ENCODE data around the gene DCAF8L2. TPM values are rescaled to one million over a fixed set of nuclear protein-coding genes. Genes with fewer than 3 reads are reported as not detected.
"Not testable (repeated sequence)": the region's sequence is repeated elsewhere in the genome, so short reads cannot be mapped to it uniquely, and the experiment has no call there.

DCAF8L2 gene
- total and polyA plus RNA-seq, 2 of the 13 experiments (the other 11 are each of a cell fraction or from before 2014, with no cell fraction given) = not detected

GRCh38 chrX:27750298-27750697, 160.2 kb downstream of the DCAF8L2 start:
- H3K4me2 ChIP-seq (ENCODE audit: low read depth, low read length); H2AFZ ChIP-seq (ENCODE audit: low read length); H3K4me3 ChIP-seq (replicated peaks in 1 of 3; ENCODE audit: insufficient read depth in 1 of 3, low read depth in 2 of 3, low read length in 3 of 3); H4K20me1 ChIP-seq (ENCODE audit: insufficient read depth, low read length); H3K27me3 ChIP-seq (ENCODE audit: control insufficient read depth in 1 of 2, insufficient read depth in 2 of 2, low read length in 2 of 2); BruUV-seq (replicated peaks); H3K4me1 ChIP-seq (ENCODE audit: insufficient read depth, low read length); in situ Hi-C loops (cut with HindIII; ENCODE audit: extremely low pct_ligation_motif_present, low pct_unique_long_range_greater_than_20kb); H3K36me3 ChIP-seq (replicated peaks in 1 of 2; ENCODE audit: control insufficient read depth in 1 of 2, insufficient read depth in 2 of 2, low read length in 2 of 2); DNase-seq (ENCODE audit: low spot score); FAIRE-seq; ATAC-seq; H3K79me2 ChIP-seq (ENCODE audit: insufficient read depth, low read length); CTCF ChIA-PET (ENCODE audit: low intra/inter-chr PET ratio, low total read pairs); H3K27ac ChIP-seq (ENCODE audit: extremely low read length, insufficient read depth, low read length); intact Hi-C loops (cut with micrococcal nuclease; ENCODE audit: unreplicated experiment); H3K9me3 ChIP-seq (ENCODE audit: low read length); POLR2A ChIA-PET; H3K9ac ChIP-seq (ENCODE audit: insufficient read depth, low read depth, low read length): not testable (repeated sequence)
- 47% methylated on average over 2 of the region's 2 CpGs for WGBS (ENCODE audit: low lambda C conversion rate)

DNA sequence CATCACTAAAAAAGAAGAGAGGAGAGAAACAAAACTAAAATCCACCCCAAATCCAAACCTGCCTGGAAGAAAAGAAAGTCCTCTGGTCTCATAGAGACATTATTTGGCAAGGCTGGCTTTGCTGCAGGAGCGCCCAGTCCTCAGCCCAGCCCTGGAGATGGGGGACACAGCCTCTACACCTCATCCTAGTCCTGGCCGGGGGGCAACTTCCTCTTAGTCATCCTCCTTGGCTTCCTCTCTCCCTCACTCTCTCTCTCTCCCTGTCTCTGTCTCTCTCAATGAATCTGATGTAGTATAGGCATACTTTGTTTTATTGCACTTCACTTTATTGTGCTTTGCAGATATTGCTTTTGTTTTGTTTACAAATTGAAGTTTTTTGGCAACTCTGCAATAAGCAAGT, 161.8 kb downstream of the DCAF8L2 start:
- Histone ChIP-seq H3K4me2 (ENCODE audit: low read depth, low read length) (no peak overlapping the region), H3K27ac (ENCODE audit: extremely low read length, insufficient read depth, low read length) (no peak overlapping the region), H3K4me3 (replicated peaks in 1 of 3; ENCODE audit: insufficient read depth in 1 of 3, low read depth in 2 of 3, low read length in 3 of 3) (no peak overlapping the region), H4K20me1 (ENCODE audit: insufficient read depth, low read length) (no peaks in the 10 kb centered on the region), H2AFZ (ENCODE audit: low read length) (no peak overlapping the region), H3K36me3 (replicated peaks in 1 of 2; ENCODE audit: control insufficient read depth in 1 of 2, insufficient read depth in 2 of 2, low read length in 2 of 2) (no peaks in the 10 kb centered on the region), H3K9ac (ENCODE audit: insufficient read depth, low read depth, low read length) (no peak overlapping the region), H3K79me2 (ENCODE audit: insufficient read depth, low read length) (no peaks in the 10 kb centered on the region), H3K4me1 (ENCODE audit: insufficient read depth, low read length) (no peaks in the 10 kb centered on the region), H3K27me3 (ENCODE audit: control insufficient read depth in 1 of 2, insufficient read depth in 2 of 2, low read length in 2 of 2) (no peaks in the 10 kb centered on the region), H3K9me3 (ENCODE audit: low read length) (no peaks in the 10 kb centered on the region)
- DNase-seq (ENCODE audit: low spot score) (no peak), FAIRE-seq (no peak), ATAC-seq (no peak)
- in situ Hi-C loops (cut with HindIII; ENCODE audit: extremely low pct_ligation_motif_present, low pct_unique_long_range_greater_than_20kb) (no loop called here), intact Hi-C loops (cut with micrococcal nuclease; ENCODE audit: unreplicated experiment) (no loop called here)
- ChIA-PET CTCF (ENCODE audit: low intra/inter-chr PET ratio, low total read pairs) (no interaction called here), POLR2A (no interaction called here)
- TF ChIP-seq YEATS2 (CRISPR knock-in tag; IDR thresholded peaks at IDR 0.05; ENCODE audit: borderline replicate concordance) (no peak), ZNF33B (CRISPR knock-in tag; IDR thresholded peaks at IDR 0.05) (no peak), MIER2 (CRISPR knock-in tag; IDR thresholded peaks at IDR 0.05) (no peak), ZXDC (CRISPR knock-in tag; IDR thresholded peaks at IDR 0.05) (no peak), MEIS1 (CRISPR knock-in tag; IDR thresholded peaks at IDR 0.05; ENCODE audit: borderline replicate concordance) (no peak), ZNF234 (CRISPR knock-in tag; conservative IDR thresholded peaks at IDR 0.05) (no peak), ZNF253 (CRISPR knock-in tag; IDR thresholded peaks at IDR 0.05; ENCODE audit: borderline replicate concordance) (no peak), GLI4 (CRISPR knock-in tag; IDR thresholded peaks at IDR 0.05; ENCODE audit: borderline replicate concordance) (no peak), PCBP2 (optimal IDR thresholded peaks at IDR 0.05; ENCODE audit: low read depth, low read length, poor library complexity, severe bottlenecking) (no peak), ZNF792 (CRISPR knock-in tag; IDR thresholded peaks at IDR 0.05) (no peak)
- TF ChIP-seq, protein P1, sequence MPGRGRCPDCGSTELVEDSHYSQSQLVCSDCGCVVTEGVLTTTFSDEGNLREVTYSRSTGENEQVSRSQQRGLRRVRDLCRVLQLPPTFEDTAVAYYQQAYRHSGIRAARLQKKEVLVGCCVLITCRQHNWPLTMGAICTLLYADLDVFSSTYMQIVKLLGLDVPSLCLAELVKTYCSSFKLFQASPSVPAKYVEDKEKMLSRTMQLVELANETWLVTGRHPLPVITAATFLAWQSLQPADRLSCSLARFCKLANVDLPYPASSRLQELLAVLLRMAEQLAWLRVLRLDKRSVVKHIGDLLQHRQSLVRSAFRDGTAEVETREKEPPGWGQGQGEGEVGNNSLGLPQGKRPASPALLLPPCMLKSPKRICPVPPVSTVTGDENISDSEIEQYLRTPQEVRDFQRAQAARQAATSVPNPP (CRISPR knock-in tag; IDR thresholded peaks at IDR 0.05) = no peak
- TF ChIP-seq, protein P2, sequence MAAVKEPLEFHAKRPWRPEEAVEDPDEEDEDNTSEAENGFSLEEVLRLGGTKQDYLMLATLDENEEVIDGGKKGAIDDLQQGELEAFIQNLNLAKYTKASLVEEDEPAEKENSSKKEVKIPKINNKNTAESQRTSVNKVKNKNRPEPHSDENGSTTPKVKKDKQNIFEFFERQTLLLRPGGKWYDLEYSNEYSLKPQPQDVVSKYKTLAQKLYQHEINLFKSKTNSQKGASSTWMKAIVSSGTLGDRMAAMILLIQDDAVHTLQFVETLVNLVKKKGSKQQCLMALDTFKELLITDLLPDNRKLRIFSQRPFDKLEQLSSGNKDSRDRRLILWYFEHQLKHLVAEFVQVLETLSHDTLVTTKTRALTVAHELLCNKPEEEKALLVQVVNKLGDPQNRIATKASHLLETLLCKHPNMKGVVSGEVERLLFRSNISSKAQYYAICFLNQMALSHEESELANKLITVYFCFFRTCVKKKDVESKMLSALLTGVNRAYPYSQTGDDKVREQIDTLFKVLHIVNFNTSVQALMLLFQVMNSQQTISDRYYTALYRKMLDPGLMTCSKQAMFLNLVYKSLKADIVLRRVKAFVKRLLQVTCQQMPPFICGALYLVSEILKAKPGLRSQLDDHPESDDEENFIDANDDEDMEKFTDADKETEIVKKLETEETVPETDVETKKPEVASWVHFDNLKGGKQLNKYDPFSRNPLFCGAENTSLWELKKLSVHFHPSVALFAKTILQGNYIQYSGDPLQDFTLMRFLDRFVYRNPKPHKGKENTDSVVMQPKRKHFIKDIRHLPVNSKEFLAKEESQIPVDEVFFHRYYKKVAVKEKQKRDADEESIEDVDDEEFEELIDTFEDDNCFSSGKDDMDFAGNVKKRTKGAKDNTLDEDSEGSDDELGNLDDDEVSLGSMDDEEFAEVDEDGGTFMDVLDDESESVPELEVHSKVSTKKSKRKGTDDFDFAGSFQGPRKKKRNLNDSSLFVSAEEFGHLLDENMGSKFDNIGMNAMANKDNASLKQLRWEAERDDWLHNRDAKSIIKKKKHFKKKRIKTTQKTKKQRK (IDR thresholded peaks at IDR 0.05; ENCODE audit: low read length) = no peak
- BruUV-seq (replicated peaks) = no TSS peak
- WGBS (ENCODE audit: low lambda C conversion rate) = 0% methylated on average over 2 of the region's 2 CpGs

Measured in HepG2 (cell line).